ENCODE measurements around the gene DYNC2I2.
"Not testable (repeated sequence)": the region's sequence is repeated elsewhere in the genome, so short reads cannot be mapped to it uniquely, and the experiment has no call there.

The DYNC2I2 gene

DNA sequence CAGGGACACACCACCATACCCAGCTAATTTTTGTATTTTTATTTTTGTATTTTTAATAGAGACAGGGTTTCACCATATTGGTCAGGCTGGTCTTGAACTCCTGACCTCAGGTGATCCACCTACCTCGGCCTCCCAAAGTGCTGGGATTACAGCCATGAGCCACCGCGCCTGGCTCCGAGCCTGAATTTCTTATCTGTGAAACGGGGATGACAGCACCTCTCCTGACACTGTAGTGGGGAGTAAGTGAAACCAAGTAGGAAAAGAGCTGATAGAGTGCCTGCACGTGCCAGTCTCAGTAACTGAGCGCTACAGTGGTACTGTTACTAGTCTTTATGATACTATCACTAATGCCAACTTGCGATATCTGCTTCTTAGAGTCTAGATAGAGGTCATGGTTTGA is 71.5 kb downstream of the DYNC2I2 start:
- H3K4me3 ChIP-seq, H3K27ac ChIP-seq: not testable (repeated sequence)

Data from skin epidermis (tissue), 12 donors.